CD1c-positive myeloid dendritic cell (primary cell): ENCODE results near the gene SKI.
"Not testable (repeated sequence)": the region's sequence is repeated elsewhere in the genome, so short reads cannot be mapped to it uniquely, and the experiment has no call there.

Experiments
- DNase-seq: peaks from one replicate; pipeline ENCODE4 v3.0.0-alpha.2; 2016; ENCODE audit errors: extremely low spot score

The SKI gene

DNA sequence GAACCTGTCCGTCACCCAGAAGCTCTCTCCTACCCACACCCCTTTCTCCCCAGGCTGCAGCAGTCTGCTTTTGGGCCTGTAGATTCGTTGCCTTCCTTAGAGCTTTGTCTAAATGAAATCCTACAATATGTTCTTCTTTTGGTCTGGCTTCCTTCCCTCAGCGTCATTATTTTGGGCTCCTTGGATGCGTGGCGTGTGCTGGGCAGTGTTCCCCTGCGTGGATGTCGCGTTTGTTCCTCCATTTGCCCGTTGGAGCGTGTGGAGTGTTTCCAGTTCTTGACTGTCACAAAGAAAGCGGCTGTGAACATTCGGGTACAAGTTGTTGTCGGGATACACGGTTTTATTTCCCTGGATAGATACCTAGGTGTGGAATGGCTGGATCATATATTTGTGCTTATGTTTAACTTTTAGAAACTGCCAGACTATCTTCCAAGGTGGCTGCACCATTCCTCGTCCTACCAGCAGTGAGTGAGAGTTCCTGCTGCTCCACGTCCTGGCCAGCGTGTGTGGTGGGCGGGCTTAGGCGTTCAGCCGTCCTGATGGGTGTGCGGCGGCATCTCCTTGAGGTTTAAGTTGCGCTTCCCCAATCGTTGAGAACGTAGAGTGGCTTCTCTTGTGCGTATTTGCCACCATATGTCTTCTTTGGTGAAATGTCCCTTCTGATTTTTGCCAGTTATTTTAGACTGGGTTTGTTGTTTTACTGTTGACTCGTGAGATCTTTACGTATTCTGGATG is 31.7 kb downstream of the SKI start:
- peak; percentile 82 for DNase-seq

DNA sequence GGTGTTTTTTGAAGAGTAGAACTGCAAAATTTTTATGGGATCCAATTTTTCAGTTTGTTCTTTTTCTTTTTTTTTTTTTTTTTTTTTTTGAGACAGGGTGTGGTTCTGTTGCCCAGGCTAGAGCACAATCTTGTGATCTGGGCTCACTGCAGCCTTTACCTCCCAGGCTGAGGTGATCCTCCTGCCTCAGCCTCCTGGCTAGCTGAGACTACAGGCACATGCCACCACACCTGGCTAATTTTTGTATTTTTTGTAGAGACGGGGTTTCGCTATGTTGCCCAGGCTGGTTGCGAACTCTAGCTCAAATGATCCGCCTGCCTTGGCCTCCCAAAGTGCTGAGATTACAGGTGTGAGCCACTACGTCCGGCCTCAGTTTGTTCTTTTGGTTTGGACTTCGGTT is 32.4 kb downstream of the SKI start:
- not testable (repeated sequence) for DNase-seq

DNA sequence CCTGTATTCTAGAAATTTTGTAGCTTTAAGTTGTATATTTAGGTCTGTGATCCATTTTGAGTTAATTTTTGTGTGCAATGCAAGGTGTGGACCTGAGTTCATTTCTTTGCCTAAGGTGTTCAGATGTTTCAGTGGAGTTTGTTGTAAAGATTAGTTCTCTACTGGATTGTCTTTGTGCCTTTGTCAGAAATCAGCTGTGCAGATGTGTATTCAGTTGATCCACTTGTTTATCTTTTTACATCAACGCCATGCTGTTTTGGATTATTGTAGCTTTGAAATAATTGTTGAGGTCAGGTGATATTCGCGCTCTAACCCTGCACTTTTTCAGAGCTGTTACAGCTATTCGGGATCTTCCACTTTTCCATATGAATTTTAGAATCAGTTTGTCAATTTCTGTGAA is 32.8 kb downstream of the SKI start:
- DNase-seq, result no peak

DNA sequence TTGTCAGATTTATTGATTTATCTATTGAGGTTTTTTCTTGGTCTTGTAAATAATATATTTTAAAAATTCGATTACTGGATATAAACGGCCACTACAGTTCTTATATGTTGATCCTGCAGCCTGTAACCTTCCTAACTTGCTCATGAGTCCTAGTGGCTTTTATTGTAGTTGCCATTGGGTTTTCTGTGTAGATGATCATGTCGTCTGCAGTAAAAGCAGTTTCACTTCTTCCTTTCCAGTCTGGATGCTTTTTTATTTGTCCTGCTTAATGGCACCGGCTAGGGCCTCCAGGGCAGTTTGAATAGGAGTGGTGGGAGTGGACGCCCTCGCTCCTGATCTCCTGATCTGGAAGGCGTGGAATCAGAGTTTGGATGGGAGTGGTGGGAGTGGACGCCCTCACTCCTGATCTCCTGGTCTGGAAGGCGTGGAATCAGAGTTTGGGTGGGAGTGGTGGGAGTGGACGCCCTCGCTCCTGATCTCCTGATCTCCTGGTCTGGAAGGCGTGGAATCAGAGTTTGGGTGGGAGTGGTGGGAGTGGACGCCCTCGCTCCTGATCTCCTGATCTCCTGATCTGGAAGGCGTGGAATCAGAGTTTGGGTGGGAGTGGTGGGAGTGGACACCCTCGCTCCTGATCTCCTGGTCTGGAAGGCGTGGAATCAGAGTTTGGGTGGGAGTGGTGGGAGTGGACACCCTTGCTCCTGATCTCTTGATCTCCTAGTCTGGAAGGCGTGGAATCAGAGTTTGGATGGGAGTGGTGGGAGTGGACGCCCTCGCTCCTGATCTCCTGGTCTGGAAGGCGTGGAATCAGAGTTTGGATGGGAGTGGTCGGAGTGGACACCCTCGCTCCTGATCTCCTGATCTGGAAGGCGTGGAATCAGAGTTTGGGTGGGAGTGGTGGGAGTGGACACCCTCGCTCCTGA is 33.6 kb downstream of the SKI start:
- DNase-seq, result peak; percentile 59

DNA sequence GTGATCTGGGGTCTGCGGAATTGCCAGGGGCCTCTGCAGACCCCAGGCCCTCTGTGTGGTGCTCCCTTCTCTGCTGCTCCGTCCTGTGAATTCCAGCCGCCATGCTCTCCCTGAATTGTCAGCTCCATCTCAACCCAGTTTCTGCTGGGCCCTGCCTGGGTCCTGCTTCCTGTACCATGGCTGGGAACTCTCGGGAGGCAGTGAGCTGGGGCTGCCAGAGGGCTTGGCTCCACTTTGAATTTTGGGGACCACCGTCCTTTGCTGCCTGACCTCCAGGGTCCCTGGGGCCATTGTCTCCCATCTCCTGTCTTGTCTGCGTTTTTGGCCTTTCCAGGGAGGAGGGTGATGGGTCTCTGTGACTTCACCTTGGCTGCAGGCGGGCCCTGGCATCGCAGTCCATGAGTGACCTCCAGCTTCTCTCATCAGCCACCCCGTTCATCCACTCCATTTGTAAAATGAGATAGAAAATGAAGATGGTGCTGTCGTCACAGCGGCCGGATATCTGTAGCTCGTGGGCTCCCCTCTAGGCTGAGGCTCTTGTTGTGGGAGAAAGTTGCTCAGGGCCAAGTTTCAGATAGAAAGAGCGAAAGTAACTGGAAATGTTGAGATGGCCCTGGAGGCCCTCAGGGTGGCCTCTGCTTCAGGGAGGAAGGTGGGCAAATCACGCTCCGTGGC is 38.3 kb downstream of the SKI start:
- no peak for DNase-seq

DNA sequence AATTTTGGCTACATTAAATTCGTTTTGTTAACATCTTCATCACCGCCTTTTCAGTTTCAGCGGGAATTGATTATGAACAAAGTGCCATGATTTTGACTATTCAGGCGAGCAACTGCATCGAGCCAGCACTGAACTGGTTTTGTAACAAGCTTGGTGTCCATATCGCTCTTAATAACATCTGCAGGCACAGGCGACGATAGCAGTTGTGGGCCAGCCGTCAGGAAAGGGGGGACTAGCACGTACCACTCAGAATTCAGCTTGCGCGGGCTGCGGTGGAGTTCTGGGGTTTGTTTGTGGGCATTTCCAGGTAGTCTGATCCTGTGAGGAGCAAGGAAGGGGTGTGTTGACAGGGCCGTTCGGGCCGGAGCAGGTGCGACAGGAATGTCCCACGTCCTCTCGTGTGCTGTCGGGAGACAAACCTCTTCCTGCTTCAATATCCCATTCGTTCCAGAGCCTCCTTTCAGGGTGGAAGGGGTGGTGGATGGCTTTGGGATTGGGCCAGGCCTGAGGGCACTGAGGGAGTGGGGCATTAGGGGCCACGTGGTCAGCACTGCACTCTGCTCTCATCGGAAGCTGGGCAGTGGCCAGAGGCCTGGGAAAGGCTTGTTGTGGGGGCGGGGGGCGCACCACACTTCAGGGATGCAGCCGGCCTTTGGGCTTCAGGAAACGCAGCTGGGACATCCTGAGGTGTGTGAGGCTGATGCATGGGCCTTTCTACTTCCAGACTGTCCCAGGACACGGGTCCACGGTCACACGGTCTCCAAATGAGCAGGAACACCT is 39.1 kb downstream of the SKI start:
- DNase-seq, result no peak

DNA sequence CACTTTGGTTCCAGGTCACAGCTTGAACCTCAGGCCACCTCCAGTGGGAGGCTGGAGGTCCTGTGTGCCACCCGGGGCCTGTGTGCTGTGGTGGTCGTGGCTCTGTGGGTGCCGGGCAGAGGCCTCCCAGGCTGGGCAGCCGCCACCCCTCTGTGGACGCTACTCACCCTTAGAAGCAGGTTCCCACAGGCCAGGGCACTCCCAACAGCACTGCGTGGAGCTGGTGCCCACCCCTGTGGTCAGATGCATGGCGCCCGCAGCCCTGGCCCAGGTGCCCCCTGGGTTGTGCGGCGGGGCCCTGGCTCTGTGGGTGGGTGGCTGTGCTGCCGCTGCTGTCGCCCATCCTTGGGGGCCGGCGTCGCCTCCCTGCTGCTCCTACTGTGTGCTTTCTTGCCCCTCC is 39.7 kb downstream of the SKI start:
- DNase-seq, result no peak

DNA sequence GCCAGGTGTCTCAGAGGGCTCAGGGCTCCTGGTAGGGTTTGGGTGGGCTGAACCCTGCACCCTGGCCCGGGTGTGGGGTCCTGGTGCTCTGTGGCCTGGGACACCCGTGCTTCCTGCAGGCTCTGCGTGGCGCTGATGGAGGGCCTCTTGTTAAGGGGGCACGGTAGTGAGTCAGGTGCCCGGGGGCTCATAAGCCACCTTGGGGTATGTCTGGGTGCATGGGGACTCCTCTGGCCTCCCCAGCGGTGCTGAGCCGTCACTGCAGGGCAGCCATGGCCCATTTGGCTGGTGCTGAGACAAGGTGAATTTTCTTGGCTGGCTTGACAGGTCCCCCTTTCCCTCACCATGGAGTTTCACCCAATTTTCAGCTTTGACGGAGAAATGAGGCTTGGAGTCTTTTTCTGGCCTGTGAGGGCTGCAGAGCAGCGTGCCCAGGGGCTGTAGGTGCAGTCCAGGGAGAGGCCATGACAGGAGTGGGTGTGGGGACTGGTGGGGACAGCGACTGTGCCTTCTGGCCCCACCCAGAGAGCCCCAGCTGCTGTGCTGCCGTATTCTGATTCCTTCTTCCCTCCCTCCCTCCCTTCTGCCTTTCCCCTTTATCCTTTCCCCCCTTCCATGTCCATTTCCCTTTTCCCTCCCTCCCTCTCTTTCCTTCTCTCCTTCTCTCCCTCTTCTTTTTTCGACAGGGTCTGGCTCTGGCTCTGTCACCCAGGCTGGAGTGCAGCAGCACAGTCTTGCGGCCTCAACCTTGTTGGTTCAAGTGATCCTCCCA is 40.4 kb downstream of the SKI start:
- no peak for DNase-seq

DNA sequence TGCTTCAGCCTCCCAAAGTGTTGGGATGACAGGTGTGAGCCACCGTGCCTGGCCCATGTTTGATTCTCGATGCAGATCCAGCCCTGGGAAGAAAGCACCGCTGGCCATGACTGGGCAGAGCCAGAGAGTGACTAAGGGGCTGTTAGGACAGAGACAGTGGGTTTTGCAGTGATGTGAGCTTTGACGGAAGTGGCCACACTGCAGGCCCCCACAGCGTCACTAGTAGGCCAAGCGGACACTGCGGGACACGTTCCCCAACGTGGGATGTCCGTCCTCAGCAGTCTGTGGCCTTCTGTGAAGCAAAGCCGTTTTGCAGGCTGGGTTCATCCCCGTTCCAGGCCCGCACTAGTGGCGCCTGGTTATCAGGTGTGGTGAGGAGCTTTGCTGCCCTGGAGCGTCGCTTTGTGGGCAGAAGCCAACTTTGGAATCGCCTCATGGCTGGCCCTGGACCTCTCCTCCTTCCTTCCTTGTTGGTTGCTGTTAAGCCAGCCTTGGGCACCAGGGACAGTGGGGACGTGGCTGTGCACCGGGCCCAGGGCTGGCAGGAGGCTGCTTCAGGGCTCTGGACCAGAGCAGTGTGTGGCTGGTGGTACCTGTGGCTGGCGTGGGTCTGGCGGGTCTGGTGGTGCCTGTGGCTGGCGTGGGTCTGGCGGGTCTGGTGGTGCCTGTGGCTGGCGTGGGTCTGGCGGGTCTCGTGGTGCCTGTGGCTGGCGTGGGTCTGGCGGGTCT is 41.2 kb downstream of the SKI start:
- DNase-seq, result no peak

DNA sequence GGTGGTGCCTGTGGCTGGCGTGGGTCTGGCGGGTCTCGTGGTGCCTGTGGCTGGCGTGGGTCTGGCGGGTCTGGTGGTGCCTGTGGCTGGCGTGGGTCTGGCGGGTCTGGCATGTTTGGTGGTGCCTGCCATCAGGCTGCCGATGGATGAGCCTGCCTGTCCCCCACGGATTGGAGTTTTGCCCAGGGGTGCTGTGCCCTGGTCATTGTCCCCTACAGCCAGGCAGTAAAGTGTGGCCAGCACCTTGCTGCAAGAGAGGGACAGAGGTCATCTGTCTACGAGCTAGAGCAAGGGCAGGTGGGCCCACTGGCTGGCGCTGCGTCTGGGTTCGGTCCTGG is 41.8 kb downstream of the SKI start:
- no peak for DNase-seq

DNA sequence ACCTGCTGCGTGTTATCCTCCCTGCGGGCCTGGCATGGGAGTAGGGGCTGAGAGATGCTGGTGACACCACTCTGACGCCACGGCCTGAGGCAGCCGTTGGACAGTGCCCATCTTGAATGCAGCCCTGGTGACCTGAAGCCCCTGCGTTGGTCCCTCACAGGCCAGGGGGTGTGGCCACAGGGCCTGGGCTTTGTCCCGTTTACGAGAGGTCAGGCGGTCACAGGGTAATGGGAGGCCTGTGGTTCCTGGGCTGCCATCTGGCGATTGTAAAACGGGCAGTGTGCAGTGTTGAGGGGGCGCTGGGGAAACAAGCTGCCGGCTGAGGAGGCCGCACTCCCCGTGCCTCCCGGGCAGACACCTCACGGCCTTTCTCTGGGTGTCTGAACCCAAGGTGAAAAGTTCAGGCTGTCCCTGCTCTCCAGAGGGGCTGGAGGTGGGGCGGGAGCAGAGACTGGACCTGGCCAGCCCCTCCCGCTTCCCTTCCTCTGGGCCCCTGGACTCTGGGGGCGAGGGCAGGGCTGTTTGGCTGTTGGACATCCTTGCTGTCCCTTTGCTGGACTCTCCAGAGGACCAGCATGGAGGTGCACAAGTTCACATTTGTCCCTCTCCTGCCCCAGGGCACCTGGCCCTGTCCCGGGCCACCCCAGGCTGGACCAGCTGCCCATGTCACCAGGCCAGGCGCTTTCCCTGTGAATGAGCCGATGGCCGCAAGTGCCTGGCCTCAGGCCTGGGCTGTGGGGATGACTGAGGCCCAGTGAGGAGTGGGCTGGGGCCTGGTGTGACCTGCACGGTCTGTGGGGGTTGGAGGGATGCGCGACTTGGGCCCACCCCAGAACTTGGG is 42.4 kb downstream of the SKI start:
- no peak for DNase-seq

DNA sequence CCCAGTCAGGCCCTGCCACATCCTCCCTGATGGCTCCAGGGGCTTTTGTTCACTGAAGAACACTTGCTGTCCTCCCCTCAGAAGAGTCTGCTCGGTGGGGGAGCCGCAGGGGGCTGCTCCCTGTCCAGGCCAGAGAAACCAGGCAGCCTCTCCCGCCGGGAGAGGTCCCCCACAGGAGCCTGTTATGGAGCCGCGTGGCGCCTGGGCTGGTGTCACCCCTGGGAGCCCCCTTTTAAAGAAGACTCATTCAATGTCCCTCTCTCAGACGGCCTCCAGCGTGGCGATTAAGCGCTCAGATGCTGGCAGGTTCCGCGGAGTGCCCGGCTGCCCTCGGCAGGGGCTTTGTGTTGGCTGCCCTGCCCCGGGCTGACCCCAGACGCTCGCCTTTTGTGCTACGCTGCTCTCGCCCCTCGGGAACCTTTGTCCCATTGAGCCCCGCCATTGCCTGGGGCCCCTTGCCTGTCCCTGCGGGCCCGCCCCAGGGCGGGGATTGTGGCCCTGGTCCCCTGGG is 43.1 kb downstream of the SKI start:
- no peak for DNase-seq

DNA sequence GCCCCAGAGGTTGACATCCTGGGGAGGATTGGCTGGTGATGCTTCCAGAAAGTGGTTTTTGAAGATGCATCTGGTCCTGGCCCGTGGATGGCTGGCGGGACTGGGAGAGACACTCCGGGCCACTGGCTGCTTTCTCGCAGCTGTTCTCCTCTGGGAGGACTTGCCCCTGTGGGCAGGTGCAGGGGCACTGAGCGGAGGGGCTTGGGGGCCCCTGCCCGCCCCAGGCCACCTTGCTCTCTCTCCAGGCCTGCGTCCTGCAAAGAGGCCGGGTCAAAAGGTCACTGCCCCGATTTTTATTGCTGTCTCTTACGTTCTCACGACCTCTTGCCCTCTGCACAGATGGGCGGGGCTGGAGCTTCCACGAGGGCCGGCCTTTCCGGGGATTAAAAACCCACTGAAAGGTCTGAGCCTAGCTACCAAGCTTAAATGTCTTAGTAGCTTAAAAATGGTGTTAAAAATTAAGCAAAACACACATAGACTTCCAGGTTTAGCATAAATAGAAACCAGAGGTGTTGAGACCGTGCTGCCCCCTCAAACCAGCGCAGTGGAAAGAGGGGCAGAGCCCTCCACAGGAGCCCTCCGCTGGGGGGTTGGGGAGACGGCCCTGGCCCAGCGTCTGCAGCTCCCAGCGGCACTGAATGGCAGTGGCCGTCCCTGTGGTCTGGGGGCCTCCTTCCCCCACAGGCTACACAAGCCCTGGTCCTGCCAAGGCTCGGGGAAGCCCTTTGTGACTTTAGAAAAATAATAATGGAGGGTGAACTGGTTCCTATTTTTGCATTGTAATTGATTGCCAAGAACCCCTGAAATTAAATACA is 43.9 kb downstream of the SKI start:
- no peak for DNase-seq

DNA sequence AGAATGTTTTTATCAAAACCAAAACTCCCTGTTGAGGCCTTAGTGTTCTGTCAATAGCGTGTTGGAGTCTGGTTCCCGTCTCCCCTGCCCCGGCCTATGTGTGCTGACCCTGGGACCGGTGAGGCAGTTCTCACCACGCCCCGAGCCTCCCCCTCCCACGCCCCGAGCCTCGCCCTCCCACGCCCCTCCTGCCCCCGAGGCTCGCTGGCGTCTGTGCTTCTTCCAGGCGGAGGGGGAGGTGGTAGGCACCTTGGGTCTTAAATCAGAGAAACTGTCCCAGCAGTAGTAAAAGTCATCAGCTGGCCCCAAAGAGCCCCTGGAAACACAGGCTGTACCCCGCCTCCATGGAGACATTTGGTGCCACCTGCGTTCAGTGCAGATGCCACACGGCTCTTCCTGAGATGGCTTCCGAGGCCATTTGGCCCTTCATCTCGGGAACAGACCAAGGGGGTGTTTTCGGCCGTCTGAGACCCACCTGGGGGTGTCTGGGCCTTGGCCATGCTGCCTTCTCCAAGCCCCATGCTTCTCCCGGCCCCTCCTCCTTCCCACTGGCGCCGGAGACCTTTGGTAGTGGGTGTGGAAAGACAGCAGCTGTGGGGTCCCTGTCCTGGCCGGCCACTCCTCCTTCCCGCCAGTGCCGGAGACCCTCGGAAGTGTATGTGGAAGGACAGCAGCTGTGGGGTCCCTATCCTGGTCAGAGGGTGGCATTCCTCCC is 44.7 kb downstream of the SKI start:
- DNase-seq, result no peak

DNA sequence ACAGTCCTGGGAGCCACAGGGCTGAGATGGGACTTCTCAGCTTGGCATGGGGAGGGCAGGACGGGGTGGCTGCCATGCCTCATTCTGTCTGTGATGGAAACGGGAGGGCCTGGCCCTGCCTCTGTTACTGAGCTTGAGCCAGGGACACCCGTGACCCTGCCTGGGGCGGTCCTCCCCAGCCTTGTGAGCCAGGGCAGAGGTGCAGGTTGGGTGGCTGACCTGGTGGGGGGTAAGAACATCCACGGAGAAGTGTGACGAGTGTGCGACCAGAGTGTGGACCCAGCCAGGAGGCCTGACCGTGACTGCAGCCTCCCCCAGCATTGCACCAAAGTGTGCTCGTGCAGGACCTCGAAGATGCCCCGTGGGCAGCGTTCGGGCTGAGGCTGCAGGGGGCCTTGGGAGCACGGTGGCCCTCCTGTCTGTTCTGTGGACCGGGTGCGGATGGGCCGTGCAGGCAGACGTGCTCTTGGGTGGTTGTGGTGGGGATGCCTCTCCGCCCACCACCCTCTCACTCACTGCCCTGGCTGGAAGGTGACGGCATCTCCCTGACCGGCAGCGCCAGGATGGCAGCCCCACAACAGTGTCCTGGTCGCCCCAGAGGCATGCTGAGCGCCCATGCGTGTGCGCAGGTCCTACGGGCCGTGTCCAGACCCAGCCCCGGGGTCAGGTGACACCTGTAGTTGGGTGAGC is 45.4 kb downstream of the SKI start:
- no peak for DNase-seq

DNA sequence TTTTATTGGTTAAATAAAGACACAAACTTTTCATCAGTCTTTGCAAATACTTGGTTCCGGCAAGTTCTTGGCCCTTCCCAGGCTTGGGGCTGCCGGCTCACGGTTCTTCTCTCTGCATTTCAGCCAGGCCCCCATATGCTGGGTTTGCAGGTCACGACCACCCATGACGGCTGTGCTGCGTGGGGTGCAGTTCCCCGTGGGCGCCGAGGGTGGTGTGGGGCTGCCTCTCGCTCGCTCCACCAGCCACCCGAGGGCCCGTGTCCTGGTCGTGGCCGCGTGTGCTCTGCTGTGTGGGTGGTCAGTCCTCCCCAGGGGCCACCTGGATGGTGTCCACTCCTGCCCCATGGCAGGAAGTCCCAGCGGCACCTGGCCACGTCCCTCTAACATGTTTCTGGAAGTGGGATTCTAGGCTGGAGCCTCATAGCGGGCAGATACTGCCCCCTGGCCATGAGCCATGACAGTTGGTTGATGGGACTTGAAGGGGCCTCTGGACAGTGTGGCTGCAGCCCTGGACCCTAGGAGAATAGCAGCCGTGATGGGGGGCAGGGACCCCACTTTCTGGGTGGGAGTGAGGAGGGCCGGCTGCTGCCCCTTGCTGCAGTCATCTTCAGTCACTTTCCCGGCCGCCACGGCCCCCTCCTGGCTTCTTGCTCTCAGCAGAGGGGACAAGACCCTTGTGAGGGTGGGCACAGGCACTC is 46.3 kb downstream of the SKI start:
- no peak for DNase-seq
